IMR-90 (cell line): ENCODE data around the gene ANKRD34B. TPM values are rescaled to one million over a fixed set of nuclear protein-coding genes. Genes with fewer than 3 reads are reported as not detected.

ENCODE experiments used
- ATAC-seq: fragments of 200-7000 bp; cut with Tn5 transposase; 2 replicates; pipeline ENCODE4 v1.9.1; 2020; ENCODE audit warnings: low read depth, mild to moderate bottlenecking, moderate library complexity
- BruUV-seq: library from RNA; stranded (reverse); fragments of 400-500 nt; replicated peaks from 2 replicates; lab custom pipeline; 2021; lab: Mats Ljungman, UMichigan
- CTCF ChIA-PET: fragments of 300-600 bp; formaldehyde crosslinking; extraction: SDS; loops from one replicate; lab custom pipeline; 2021; ENCODE audit warnings: antibody characterized with exemption; lab: Yijun Ruan, JAX
- POLR2A ChIA-PET: fragments of 300-600 bp; sonication (Branson Sonifier 250); formaldehyde crosslinking; loops from one replicate; lab custom pipeline; 2022; ENCODE audit warnings: antibody characterized with exemption; ENCODE audit not compliant: unreplicated experiment; lab: Charles Lee
- DNase-seq: peaks from one replicate; pipeline ENCODE4 v3.0.0; 2013
- H2AFZ ChIP-seq: replicated peaks from 2 replicates; pipeline ENCODE3; 2013; ENCODE audit warnings: low read length, mild to moderate bottlenecking; ENCODE audit not compliant: poor library complexity
- H2AK5ac ChIP-seq: 2 replicates; pipeline ENCODE4 v1.6.1; 2013; ENCODE audit warnings: low read depth, low read length, inconsistent platforms
- H2AK9ac ChIP-seq: replicated peaks from 2 replicates; pipeline ENCODE3; 2013; ENCODE audit warnings: mild to moderate bottlenecking, low read depth, low read length, moderate library complexity; ENCODE audit not compliant: poor library complexity
- H2BK120ac ChIP-seq: 2 replicates; pipeline ENCODE4 v1.6.1; 2013; ENCODE audit warnings: low read depth, low read length, inconsistent platforms
- H2BK15ac ChIP-seq: 3 replicates; pipeline ENCODE4 v1.6.1; 2013; ENCODE audit warnings: low read depth, low read length, inconsistent platforms
- H2BK20ac ChIP-seq: 2 replicates; pipeline ENCODE4 v1.6.1; 2013; ENCODE audit warnings: low read depth, mild to moderate bottlenecking, inconsistent platforms, low read length, moderate library complexity
- H2BK5ac ChIP-seq: 2 replicates; pipeline ENCODE4 v1.6.1; 2013; ENCODE audit warnings: mild to moderate bottlenecking, low read depth, low read length, inconsistent platforms; ENCODE audit not compliant: poor library complexity, severe bottlenecking
- H3K14ac ChIP-seq: replicated peaks from 2 replicates; pipeline ENCODE4 v1.6.1; 2013; ENCODE audit warnings: low read depth, low read length, inconsistent platforms
- H3K18ac ChIP-seq: 2 replicates; pipeline ENCODE4 v1.6.1; 2013; ENCODE audit warnings: low read depth, low read length, control low read depth
- H3K23ac ChIP-seq: 2 replicates; pipeline ENCODE4 v1.6.1; 2013; ENCODE audit warnings: low read depth, low read length, inconsistent platforms
- H3K27ac ChIP-seq: 2 replicates; pipeline ENCODE4 v1.5.1; 2013; ENCODE audit warnings: mild to moderate bottlenecking, control low read depth, low read length; ENCODE audit not compliant: insufficient read depth
- H3K27me3 ChIP-seq: 2 replicates; pipeline ENCODE4 v1.6.1; 2013; ENCODE audit warnings: low read length; ENCODE audit not compliant: control insufficient read depth, insufficient read depth
- H3K36me3 ChIP-seq: 2 replicates; pipeline ENCODE4 v1.6.1; 2013; ENCODE audit warnings: low read length, mixed read lengths; ENCODE audit not compliant: control insufficient read depth, insufficient read depth
- H3K4ac ChIP-seq: 2 replicates; pipeline ENCODE4 v1.6.1; 2013; ENCODE audit warnings: low read depth, low read length, inconsistent platforms
- H3K4me1 ChIP-seq: 2 replicates; pipeline ENCODE4 v1.6.1; 2013; ENCODE audit warnings: low read length, mixed read lengths; ENCODE audit not compliant: control insufficient read depth, insufficient read depth
- H3K4me2 ChIP-seq: 2 replicates; pipeline ENCODE4 v1.6.1; 2013; ENCODE audit warnings: low read depth, mild to moderate bottlenecking, control low read depth, low read length, moderate library complexity
- H3K4me3 ChIP-seq: 2 replicates; pipeline ENCODE4 v1.5.1; 2013; ENCODE audit warnings: low read depth, mild to moderate bottlenecking, control low read depth, low read length, moderate library complexity; ENCODE audit not compliant: insufficient read depth
- H3K56ac ChIP-seq: 2 replicates; pipeline ENCODE4 v1.6.1; 2013; ENCODE audit warnings: low read length, inconsistent platforms; ENCODE audit not compliant: insufficient read depth; ENCODE audit errors: extremely low read depth
- H3K79me1 ChIP-seq, 2 experiments: 2 replicates each; pipeline ENCODE4 v1.6.1; 2013; ENCODE audit warnings: low read length in 2 of 2, inconsistent platforms in 1 of 2, low read depth in 1 of 2
- H3K9ac ChIP-seq: 2 replicates; pipeline ENCODE4 v1.6.1; 2013; ENCODE audit warnings: low read depth, low read length, control low read depth
- H3K9me1 ChIP-seq: 2 replicates; pipeline ENCODE4 v1.6.1; 2013; ENCODE audit warnings: low read length, inconsistent platforms; ENCODE audit not compliant: insufficient read depth
- H3K9me3 ChIP-seq: 2 replicates; pipeline ENCODE4 v1.6.1; 2013; ENCODE audit warnings: low read length; ENCODE audit not compliant: control insufficient read depth, insufficient read depth
- H4K20me1 ChIP-seq: 2 replicates; pipeline ENCODE4 v1.6.1; 2013; ENCODE audit warnings: low read length, inconsistent platforms; ENCODE audit not compliant: insufficient read depth
- H4K5ac ChIP-seq: 2 replicates; pipeline ENCODE4 v1.6.1; 2013; ENCODE audit warnings: mild to moderate bottlenecking, low read depth, low read length, control low read depth
- H4K8ac ChIP-seq, 2 experiments: 2 replicates each; pipeline ENCODE4 v1.6.1; 2013; ENCODE audit warnings: low read depth in 2 of 2, low read length in 2 of 2, control low read depth in 1 of 2, inconsistent platforms in 1 of 2
- H4K91ac ChIP-seq: 2 replicates; pipeline ENCODE4 v1.6.1; 2013; ENCODE audit warnings: low read depth, low read length, inconsistent platforms; ENCODE audit not compliant: insufficient read depth
- CEBPB ChIP-seq: IDR thresholded peaks from 2 replicates; pipeline ENCODE4 v1.6.1; 2012; ENCODE audit warnings: low read depth, low read length, improper control_type of control experiment
- CHD1 ChIP-seq: IDR thresholded peaks from 2 replicates; pipeline ENCODE4 v1.6.1; 2012; ENCODE audit warnings: low read depth, low read length, improper control_type of control experiment
- FOS ChIP-seq: fragments of 150-350 bp; IDR thresholded peaks from 2 replicates; pipeline ENCODE4 v1.6.1; 2016; ENCODE audit warnings: low read depth, low read length
- MAFK ChIP-seq: IDR thresholded peaks from 2 replicates; pipeline ENCODE4 v1.6.1; 2012; ENCODE audit warnings: low read depth, low read length, improper control_type of control experiment
- MAZ ChIP-seq: IDR thresholded peaks from 2 replicates; pipeline ENCODE4 v1.6.1; 2012; ENCODE audit warnings: low read depth, mild to moderate bottlenecking, low read length, improper control_type of control experiment, moderate library complexity, borderline replicate concordance
- MXI1 ChIP-seq: IDR thresholded peaks from 2 replicates; pipeline ENCODE4 v1.6.1; 2012; ENCODE audit warnings: low read depth, mild to moderate bottlenecking, low read length, moderate library complexity, borderline replicate concordance
- NFE2L2 ChIP-seq: fragments of 150-350 bp; IDR thresholded peaks from 2 replicates; pipeline ENCODE4 v1.6.1; 2016; ENCODE audit warnings: low read depth, mild to moderate bottlenecking, low read length
- POLR2A ChIP-seq: IDR thresholded peaks from 2 replicates; pipeline ENCODE4 v1.6.1; 2012; ENCODE audit warnings: mild to moderate bottlenecking, low read depth, low read length
- RAD21 ChIP-seq: IDR thresholded peaks from 2 replicates; pipeline ENCODE4 v1.6.1; 2012; ENCODE audit warnings: low read length, improper control_type of control experiment
- RCOR1 ChIP-seq: IDR thresholded peaks from 2 replicates; pipeline ENCODE4 v1.6.1; 2012; ENCODE audit warnings: mild to moderate bottlenecking, low read length, improper control_type of control experiment; ENCODE audit not compliant: insufficient replicate concordance
- RFX5 ChIP-seq: IDR thresholded peaks from 2 replicates; pipeline ENCODE4 v1.8.0; 2012; ENCODE audit warnings: low read depth, mild to moderate bottlenecking, low read length, moderate library complexity
- SMC3 ChIP-seq: fragments of 150-350 bp; IDR thresholded peaks from 2 replicates; pipeline ENCODE4 v1.6.1; 2016; ENCODE audit warnings: low read depth, mild to moderate bottlenecking, antibody characterized with exemption, low read length, moderate library complexity
- WGBS, 2 experiments: methylation state at CpG; one replicate each; pipeline versions ENCODE4 v1.1.5 to v1.1.7; 2013; ENCODE audit warnings: missing lambda C conversion rate in 2 of 2; ENCODE audit not compliant: insufficient read length in 1 of 2; ENCODE audit errors: extremely low coverage in 2 of 2; 5-methylcytosine and 5-hydroxymethylcytosine counted together
- dilution Hi-C: fragments of 300-500 bp; cut with HindIII; formaldehyde crosslinking; loops from one replicate; pipeline ENCODE4 v1.14.3; 2018; ENCODE audit warnings: low sequenced_read_pairs; ENCODE audit not compliant: unreplicated experiment
- in situ Hi-C: fragments of 300-500 bp; cut with MboI; formaldehyde crosslinking; loops from 3 replicates; pipeline ENCODE4 v1.14.3; 2019; ENCODE audit warnings: low sequenced_read_pairs, inconsistent platforms, mixed read lengths
- intact Hi-C: fragments of 100-400 bp; cut with micrococcal nuclease; formaldehyde crosslinking; loops from 2 replicates; pipeline ENCODE4 v1.10.0; 2022
- polyA plus RNA-seq, 3 experiments: library from polyadenylated mRNA; depleted of rRNA; stranded (reverse); fragments of >200 nt; gene quantifications; 2 replicates each; pipeline ENCODE4 v1.2.3, GENCODE V29; 2012; ENCODE audit warnings: low replicate concordance in 1 of 3
- total RNA-seq: library from RNA; depleted of rRNA; stranded (reverse); fragments of >200 nt; gene quantifications from 2 replicates; pipeline ENCODE4 v1.2.3, GENCODE V29; 2012
- TF ChIP-seq, protein P1 (sequence below): conservative IDR thresholded peaks from 2 replicates; pipeline ENCODE4 v1.5.1; 2012; ENCODE audit warnings: mild to moderate bottlenecking, low read depth, low read length, improper control_type of control experiment
- TF ChIP-seq, protein P2 (sequence below): fragments of 150-350 bp; IDR thresholded peaks from 2 replicates; pipeline ENCODE4 v1.6.1; 2017; ENCODE audit warnings: mild to moderate bottlenecking, antibody characterized with exemption, low read length, low read depth
- TF ChIP-seq, protein P3 (sequence below): fragments of 150-350 bp; IDR thresholded peaks from 2 replicates; pipeline ENCODE4 v1.6.1; 2016; ENCODE audit warnings: low read depth, mild to moderate bottlenecking, low read length, moderate library complexity, borderline replicate concordance

ANKRD34B gene
- total and polyA plus RNA-seq, 2 of the 4 experiments (the other 2 are of a cell fraction): not detected

DNA sequence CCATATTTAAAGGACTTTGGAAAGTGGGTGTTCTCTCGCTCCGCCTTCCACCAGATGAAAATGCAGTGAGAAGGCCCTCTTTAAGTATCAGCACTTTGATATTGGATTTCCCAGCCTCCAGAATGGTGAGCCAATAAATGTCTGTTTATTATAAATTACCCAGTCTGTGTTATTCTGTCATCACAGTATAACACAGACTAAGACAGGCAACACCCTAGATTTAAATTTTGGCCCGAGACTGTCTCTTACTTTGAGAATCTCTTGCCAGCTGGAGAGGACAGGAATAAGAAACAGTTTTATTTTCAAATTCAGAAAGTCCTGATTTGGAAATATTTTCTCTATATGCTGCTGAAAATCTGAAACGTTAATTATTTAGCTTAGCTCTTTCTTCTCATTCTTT is 60.7 kb downstream of the ANKRD34B start:
- in situ Hi-C loops (no loop called here), dilution Hi-C loops (no loop called here)
- CTCF ChIA-PET: interaction anchor here (0.9 kb wide), 1 partner anchor 10 kb away, joined by 3 read pairs; no protein-coding TSS in a partner anchor

More for the DNA sequence above, 60.7 kb downstream of the ANKRD34B start:
- no peak overlapping the region for H2BK20ac ChIP-seq
- no peak overlapping the region for H2BK5ac ChIP-seq
- H3K27ac ChIP-seq: no peak overlapping the region
- H3K4ac ChIP-seq: no peak overlapping the region
- no peak overlapping the region for H4K5ac ChIP-seq
- H2AFZ ChIP-seq: no peak overlapping the region
- no CpG with 5 or more reads among the region's 4 CpGs for WGBS, 2 experiments
- no peaks in the 10 kb centered on the region for H4K20me1 ChIP-seq
- no peak overlapping the region for H2AK5ac ChIP-seq
- POLR2A ChIA-PET: no interaction called here
- BruUV-seq: no TSS peak
- DNase-seq (no peak), ATAC-seq (no peak)
- intact Hi-C loops: no loop called here
- H3K14ac ChIP-seq: no peak overlapping the region
- H3K4me1 ChIP-seq: no peaks in the 10 kb centered on the region
- no peak overlapping the region for H4K8ac ChIP-seq
- H3K4me2 ChIP-seq: no peak overlapping the region
- H3K4me3 ChIP-seq: no peak overlapping the region
- H3K36me3 ChIP-seq: 0 out of 2 replicates have a peak, but pooled peaks cover 3% of the 10 kb centered on the region
- no peak overlapping the region for H2AK9ac ChIP-seq
- H3K18ac ChIP-seq: no peak overlapping the region
- H3K27me3 ChIP-seq: no peaks in the 10 kb centered on the region
- no peaks in the 10 kb centered on the region for H3K9me1 ChIP-seq
- H2BK120ac ChIP-seq: no peak overlapping the region
- no peaks in the 10 kb centered on the region for H3K79me1 ChIP-seq
- H3K56ac ChIP-seq: no peak overlapping the region
- TF ChIP-seq MAZ (no peak), RAD21 (no peak), SMC3 (no peak), RFX5 (no peak), FOS (no peak), CEBPB (no peak), MXI1 (no peak), POLR2A (no peak), CHD1 (no peak), MAFK (no peak), RCOR1 (no peak), NFE2L2 (no peak)
- TF ChIP-seq, protein P1, sequence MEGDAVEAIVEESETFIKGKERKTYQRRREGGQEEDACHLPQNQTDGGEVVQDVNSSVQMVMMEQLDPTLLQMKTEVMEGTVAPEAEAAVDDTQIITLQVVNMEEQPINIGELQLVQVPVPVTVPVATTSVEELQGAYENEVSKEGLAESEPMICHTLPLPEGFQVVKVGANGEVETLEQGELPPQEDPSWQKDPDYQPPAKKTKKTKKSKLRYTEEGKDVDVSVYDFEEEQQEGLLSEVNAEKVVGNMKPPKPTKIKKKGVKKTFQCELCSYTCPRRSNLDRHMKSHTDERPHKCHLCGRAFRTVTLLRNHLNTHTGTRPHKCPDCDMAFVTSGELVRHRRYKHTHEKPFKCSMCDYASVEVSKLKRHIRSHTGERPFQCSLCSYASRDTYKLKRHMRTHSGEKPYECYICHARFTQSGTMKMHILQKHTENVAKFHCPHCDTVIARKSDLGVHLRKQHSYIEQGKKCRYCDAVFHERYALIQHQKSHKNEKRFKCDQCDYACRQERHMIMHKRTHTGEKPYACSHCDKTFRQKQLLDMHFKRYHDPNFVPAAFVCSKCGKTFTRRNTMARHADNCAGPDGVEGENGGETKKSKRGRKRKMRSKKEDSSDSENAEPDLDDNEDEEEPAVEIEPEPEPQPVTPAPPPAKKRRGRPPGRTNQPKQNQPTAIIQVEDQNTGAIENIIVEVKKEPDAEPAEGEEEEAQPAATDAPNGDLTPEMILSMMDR: no peak
- TF ChIP-seq, protein P2, sequence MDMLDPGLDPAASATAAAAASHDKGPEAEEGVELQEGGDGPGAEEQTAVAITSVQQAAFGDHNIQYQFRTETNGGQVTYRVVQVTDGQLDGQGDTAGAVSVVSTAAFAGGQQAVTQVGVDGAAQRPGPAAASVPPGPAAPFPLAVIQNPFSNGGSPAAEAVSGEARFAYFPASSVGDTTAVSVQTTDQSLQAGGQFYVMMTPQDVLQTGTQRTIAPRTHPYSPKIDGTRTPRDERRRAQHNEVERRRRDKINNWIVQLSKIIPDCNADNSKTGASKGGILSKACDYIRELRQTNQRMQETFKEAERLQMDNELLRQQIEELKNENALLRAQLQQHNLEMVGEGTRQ: no peak
- TF ChIP-seq, protein P3, sequence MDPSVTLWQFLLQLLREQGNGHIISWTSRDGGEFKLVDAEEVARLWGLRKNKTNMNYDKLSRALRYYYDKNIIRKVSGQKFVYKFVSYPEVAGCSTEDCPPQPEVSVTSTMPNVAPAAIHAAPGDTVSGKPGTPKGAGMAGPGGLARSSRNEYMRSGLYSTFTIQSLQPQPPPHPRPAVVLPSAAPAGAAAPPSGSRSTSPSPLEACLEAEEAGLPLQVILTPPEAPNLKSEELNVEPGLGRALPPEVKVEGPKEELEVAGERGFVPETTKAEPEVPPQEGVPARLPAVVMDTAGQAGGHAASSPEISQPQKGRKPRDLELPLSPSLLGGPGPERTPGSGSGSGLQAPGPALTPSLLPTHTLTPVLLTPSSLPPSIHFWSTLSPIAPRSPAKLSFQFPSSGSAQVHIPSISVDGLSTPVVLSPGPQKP: no peak
- no peak overlapping the region for H3K23ac ChIP-seq
- H3K9ac ChIP-seq: no peak overlapping the region
- no peaks in the 10 kb centered on the region for H3K9me3 ChIP-seq
- no peak overlapping the region for H4K91ac ChIP-seq
- no peak overlapping the region for H2BK15ac ChIP-seq
